Erythroblast (primary cell): ENCODE measurements around the gene GHRL.

Source experiments
- GATA1 ChIP-seq: IDR thresholded peaks from 2 replicates; pipeline ENCODE4 v1.6.1; 2011; ENCODE audit warnings: low read depth, mild to moderate bottlenecking, control low read depth, low read length, moderate library complexity
- POLR2A ChIP-seq: IDR thresholded peaks from 2 replicates; pipeline ENCODE4 v1.6.1; 2011; ENCODE audit warnings: mild to moderate bottlenecking, low read length

GRCh38 chr3:10294030-10294586 is 1.4 kb upstream of the GHRL start:
- no peak for TF ChIP-seq POLR2A
- no peak for TF ChIP-seq GATA1
